GM12878 (cell line): ENCODE results near the gene STAT5B.

Source experiments
- ESRRA ChIP-seq: IDR thresholded peaks from 2 replicates; pipeline ENCODE4 v1.6.1; 2012; ENCODE audit warnings: mild to moderate bottlenecking, low read length, improper control_type of control experiment
- EZH2 ChIP-seq: IDR thresholded peaks from 2 replicates; pipeline ENCODE4 v1.6.1; 2012; ENCODE audit warnings: low read depth, mild to moderate bottlenecking, control low read depth, inconsistent platforms, low read length, borderline replicate concordance; ENCODE audit not compliant: control insufficient read depth
- MXI1 ChIP-seq: fragments of 150-350 bp; IDR thresholded peaks from 2 replicates; pipeline ENCODE4 v1.6.1; 2011; ENCODE audit warnings: low read depth, mild to moderate bottlenecking, inconsistent platforms, low read length, improper control_type of control experiment
- MYC ChIP-seq: IDR thresholded peaks from 2 replicates; pipeline ENCODE4 v1.6.1; 2011; ENCODE audit warnings: mild to moderate bottlenecking, low read length, moderate library complexity, inconsistent platforms; ENCODE audit not compliant: insufficient read depth, insufficient replicate concordance, insufficient read length, severe bottlenecking
- POLR2A ChIP-seq: IDR thresholded peaks from 2 replicates; pipeline ENCODE4 v1.6.1; 2011; ENCODE audit warnings: low read depth, mild to moderate bottlenecking, low read length
- SUZ12 ChIP-seq: fragments of 200-600 bp; sonication (generic); IDR thresholded peaks from one replicate; pipeline ENCODE4 v1.6.1; 2018; ENCODE audit warnings: antibody characterized with exemption, mild to moderate bottlenecking; ENCODE audit not compliant: unreplicated experiment
- ZBTB4 ChIP-seq: fragments of 450-650 bp; formaldehyde crosslinking; IDR thresholded peaks from 2 replicates; pipeline ENCODE4 v1.4.0; 2022; ENCODE audit warnings: mild to moderate bottlenecking, moderate library complexity
- ZBTB40 ChIP-seq: fragments of 450-650 bp; IDR thresholded peaks from 2 replicates; pipeline ENCODE4 v1.6.1; 2016; ENCODE audit warnings: mild to moderate bottlenecking, moderate library complexity, borderline replicate concordance
- ZNF687 ChIP-seq: fragments of 450-650 bp; IDR thresholded peaks from 2 replicates; pipeline ENCODE4 v1.6.1; 2017; ENCODE audit warnings: mild to moderate bottlenecking, moderate library complexity
- TF ChIP-seq, protein P1 (sequence below): IDR thresholded peaks from 2 replicates; pipeline ENCODE4 v1.6.1; 2012; ENCODE audit warnings: low read depth, low read length, improper control_type of control experiment
- TF ChIP-seq, protein P2 (sequence below): IDR thresholded peaks from 2 replicates; pipeline ENCODE4 v1.6.1; 2012; ENCODE audit warnings: low read depth, low read length, improper control_type of control experiment

DNA sequence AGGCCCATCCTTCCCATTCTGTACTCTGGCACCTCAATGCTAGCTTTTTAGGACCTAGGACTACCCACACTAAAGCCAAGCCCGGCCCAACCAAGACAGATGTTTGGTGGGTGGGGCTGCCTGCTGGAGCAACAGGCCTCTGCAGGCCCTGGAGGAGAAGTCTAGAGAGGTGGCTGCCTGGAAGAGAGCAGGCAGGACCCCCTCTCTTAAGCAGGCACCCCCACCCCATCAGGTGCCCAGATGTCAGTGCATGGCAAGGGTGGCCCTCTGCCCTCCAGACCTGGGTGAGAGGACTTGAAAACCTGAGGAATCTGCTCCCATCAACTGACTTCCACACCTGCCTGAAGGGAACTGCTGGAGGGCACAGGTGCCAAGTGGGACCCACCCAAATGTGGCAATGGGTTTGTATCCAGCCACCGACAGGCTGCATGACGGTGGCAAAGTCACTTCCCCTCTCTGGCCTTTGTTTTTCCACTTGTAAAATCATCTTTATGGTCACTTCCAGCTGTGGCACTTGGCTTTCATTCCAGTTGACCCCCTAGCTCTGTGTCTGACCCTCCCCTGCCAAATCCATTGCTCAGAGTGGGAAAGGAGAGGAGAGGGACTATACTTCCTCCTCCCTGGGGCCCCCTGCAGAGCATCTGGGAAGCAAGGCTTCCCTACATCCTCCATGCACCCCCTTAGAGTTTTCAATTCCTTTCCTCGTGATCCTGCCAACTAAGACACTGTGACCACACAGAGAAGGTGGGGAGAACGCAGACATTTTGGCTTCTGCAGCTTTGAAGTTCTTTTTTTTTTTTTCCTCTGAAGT, 10.4 kb upstream of the STAT5B start:
- TF ChIP-seq, protein P1, sequence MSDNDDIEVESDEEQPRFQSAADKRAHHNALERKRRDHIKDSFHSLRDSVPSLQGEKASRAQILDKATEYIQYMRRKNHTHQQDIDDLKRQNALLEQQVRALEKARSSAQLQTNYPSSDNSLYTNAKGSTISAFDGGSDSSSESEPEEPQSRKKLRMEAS: no peak
- no peak for TF ChIP-seq ZBTB4 (CRISPR knock-in tag)
- TF ChIP-seq MXI1: no peak
- no peak for TF ChIP-seq ZBTB40
- TF ChIP-seq, protein P2, sequence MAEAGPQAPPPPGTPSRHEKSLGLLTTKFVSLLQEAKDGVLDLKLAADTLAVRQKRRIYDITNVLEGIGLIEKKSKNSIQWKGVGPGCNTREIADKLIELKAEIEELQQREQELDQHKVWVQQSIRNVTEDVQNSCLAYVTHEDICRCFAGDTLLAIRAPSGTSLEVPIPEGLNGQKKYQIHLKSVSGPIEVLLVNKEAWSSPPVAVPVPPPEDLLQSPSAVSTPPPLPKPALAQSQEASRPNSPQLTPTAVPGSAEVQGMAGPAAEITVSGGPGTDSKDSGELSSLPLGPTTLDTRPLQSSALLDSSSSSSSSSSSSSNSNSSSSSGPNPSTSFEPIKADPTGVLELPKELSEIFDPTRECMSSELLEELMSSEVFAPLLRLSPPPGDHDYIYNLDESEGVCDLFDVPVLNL: no peak
- TF ChIP-seq ESRRA: no peak
- no peak for TF ChIP-seq ZNF687
- no peak for TF ChIP-seq POLR2A
- no peak for TF ChIP-seq EZH2
- no peak for TF ChIP-seq MYC
- TF ChIP-seq SUZ12: no peak
